Sigmoid colon (tissue), 4 donors: ENCODE data around the gene SGCE.

Experiments used
- CTCF ChIP-seq, 4 experiments: fragments of 450-650 bp in 3 of 4; fragments of 200-600 bp in 1 of 4; IDR thresholded peaks; one replicate each; pipeline ENCODE4 v1.5.1; 2016 to 2019; ENCODE audit warnings: antibody characterized with exemption in 4 of 4, mild to moderate bottlenecking in 3 of 4, moderate library complexity in 2 of 4
- EP300 ChIP-seq, 4 donors: sonication (generic); formaldehyde crosslinking; IDR thresholded peaks; one replicate each; pipeline ENCODE4 v1.6.1; 2017; ENCODE audit warnings: antibody characterized with exemption in 4 of 4
- POLR2A ChIP-seq, 2 donors: fragments of 450-650 bp; IDR thresholded peaks; one replicate each; pipeline ENCODE4 v1.6.1; 2016; ENCODE audit warnings: antibody characterized with exemption in 2 of 2, mild to moderate bottlenecking in 2 of 2, moderate library complexity in 2 of 2
- POLR2AphosphoS5 ChIP-seq, 4 donors: sonication (generic); formaldehyde crosslinking; IDR thresholded peaks; one replicate each; pipeline ENCODE4 v1.6.1; 2017; ENCODE audit warnings: antibody characterized with exemption in 4 of 4

GRCh38 chr7:94591176-94591575 lies 64.8 kb downstream of the SGCE start:
- TF ChIP-seq POLR2A (IDR thresholded peaks at IDR 0.05): no peak
- TF ChIP-seq CTCF (IDR thresholded peaks at IDR 0.05): no peak
- no peak for TF ChIP-seq POLR2AphosphoS5 (IDR thresholded peaks at IDR 0.05)
- TF ChIP-seq EP300 (IDR thresholded peaks at IDR 0.05): no peak
